Kidney epithelial cell (primary cell): ENCODE measurements around the gene KRTAP10-9. TPM values are rescaled to one million over a fixed set of nuclear protein-coding genes. Genes with fewer than 3 reads are reported as not detected.
"Not testable (repeated sequence)": the region's sequence is repeated elsewhere in the genome, so short reads cannot be mapped to it uniquely, and the experiment has no call there.

ENCODE experiments used
- DNase-seq: peaks from one replicate; pipeline ENCODE4 v3.0.0-alpha.2; 2010; ENCODE audit warnings: low read depth
- H3K27me3 ChIP-seq: 2 replicates; pipeline ENCODE4 v1.6.0; 2011; ENCODE audit warnings: low read length; ENCODE audit not compliant: control insufficient read depth, insufficient read depth
- H3K36me3 ChIP-seq: 2 replicates; pipeline ENCODE4 v1.5.1; 2011; ENCODE audit warnings: low read length; ENCODE audit not compliant: control insufficient read depth, insufficient read depth
- H3K4me3 ChIP-seq: 2 replicates; pipeline ENCODE4 v1.5.1; 2011; ENCODE audit warnings: low read depth, mild to moderate bottlenecking, control low read depth, low read length
- CTCF ChIP-seq: IDR thresholded peaks from 2 replicates; pipeline ENCODE4 v1.5.1; 2011; ENCODE audit warnings: mild to moderate bottlenecking, moderate library complexity, low read length, control low read depth, inconsistent platforms; ENCODE audit not compliant: insufficient read depth, poor library complexity, severe bottlenecking
- total RNA-seq: library from RNA; depleted of rRNA; stranded (reverse); fragments of >200 nt; gene quantifications from 2 replicates; pipeline ENCODE4 v1.2.3, GENCODE V29; 2015

The KRTAP10-9 gene
- total RNA-seq, 1 donor from 2014 or later: not detected

DNA sequence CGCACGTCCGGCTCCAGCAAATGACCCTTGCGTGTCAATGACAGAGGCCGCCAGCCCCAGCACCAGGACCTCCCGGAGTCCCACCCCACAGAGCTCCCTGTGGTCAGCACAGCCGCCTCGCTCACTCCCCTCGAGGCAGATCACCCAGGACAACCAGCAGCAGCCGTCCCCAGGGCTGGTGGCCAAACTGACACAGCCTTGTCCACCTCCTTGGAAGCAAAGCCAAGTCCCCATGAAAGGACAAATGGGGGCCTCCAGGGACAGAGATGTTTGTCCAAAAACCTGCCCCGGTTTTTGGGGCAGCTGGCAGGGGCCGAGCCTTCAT, 12.4 kb downstream of the KRTAP10-9 start:
- DNase-seq: no peak

GRCh38 chr21:44640761-44641160, 13.9 kb downstream of the KRTAP10-9 start:
- DNase-seq: no peak
- H3K36me3 ChIP-seq: no peaks in the 10 kb centered on the region
- no peak overlapping the region for H3K4me3 ChIP-seq
- no peak for TF ChIP-seq CTCF
- peaks cover 3% of the 10 kb centered on the region for H3K27me3 ChIP-seq

More for the DNA sequence above, 12.4 kb downstream of the KRTAP10-9 start:
- Histone ChIP-seq H3K36me3 (no peaks in the 10 kb centered on the region), H3K27me3 (peaks cover 3% of the 10 kb centered on the region), H3K4me3 (no peak overlapping the region)
- no peak for TF ChIP-seq CTCF

- Histone ChIP-seq H3K4me3 (no peak overlapping the region), H3K27me3 (no peaks in the 10 kb centered on the region), H3K36me3 (no peaks in the 10 kb centered on the region)
- no peak for TF ChIP-seq CTCF
- no peak for DNase-seq
Observed at GRCh38 chr21:44643741-44644310, 16.9 kb downstream of the KRTAP10-9 start.

- no peak for DNase-seq
- Histone ChIP-seq H3K27me3 (no peaks in the 10 kb centered on the region), H3K4me3 (no peak overlapping the region), H3K36me3 (no peaks in the 10 kb centered on the region)
- no peak for TF ChIP-seq CTCF
Observed at GRCh38 chr21:44644878-44645277, 18.0 kb downstream of the KRTAP10-9 start.

DNA sequence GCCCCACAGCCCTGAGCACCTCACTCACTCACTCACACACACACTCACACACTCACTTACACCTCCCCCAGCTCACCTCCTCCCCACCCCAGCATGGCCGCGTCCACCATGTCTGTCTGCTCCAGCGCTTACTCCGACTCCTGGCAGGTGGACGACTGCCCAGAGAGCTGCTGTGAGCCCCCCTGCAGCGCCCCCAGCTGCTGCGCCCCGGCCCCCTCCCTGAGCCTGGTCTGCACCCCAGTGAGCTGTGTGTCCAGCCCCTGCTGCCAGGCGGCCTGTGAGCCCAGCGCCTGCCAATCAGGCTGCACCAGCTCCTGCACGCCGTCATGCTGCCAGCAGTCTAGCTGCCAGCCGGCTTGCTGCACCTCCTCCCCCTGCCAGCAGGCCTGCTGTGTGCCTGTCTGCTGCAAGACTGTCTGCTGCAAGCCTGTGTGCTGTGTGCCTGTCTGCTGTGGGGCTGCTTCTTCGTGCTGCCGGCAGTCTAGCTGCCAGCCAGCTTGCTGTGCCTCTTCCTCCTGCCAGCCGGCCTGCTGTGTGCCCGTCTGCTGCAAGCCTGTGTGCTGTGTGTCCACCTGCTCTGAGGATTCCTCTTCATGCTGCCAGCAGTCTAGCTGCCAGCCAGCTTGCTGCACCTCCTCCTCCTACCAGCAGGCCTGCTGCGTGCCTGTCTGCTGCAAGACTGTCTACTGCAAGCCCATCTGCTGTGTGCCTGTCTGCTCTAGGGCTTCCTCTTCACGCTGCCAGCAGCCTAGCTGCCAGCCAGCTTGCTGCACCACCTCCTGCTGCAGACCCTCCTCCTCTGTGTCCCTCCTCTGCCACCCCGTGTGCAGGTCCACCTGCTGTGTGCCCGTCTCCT, 19.7 kb downstream of the KRTAP10-9 start, which contains the start of gene KRTAP10-11:
Gene KRTAP10-11 (plus strand): TSS at position 49 of the 856 bp plus-strand sequence. CDS start 45 bp downstream, at position 94.
- H3K4me3 ChIP-seq, H3K27me3 ChIP-seq, H3K36me3 ChIP-seq, DNase-seq: not testable (repeated sequence)

DNA sequence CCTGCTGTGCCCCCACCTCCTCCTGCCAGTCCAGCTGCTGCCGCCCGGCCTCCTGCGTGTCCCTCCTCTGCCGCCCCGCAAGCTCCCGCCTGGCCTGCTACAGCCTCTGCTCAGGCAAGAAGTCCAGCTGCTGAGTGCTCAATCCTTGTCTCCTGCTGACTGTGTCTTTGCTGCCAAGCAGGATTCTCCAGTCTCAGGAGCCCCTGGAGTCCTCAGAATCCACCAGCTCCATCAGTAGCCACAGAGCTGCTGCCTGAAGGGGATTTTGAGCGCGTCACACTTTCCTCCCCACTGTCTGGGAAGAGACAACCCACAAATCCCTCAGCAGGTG, 20.3 kb downstream of the KRTAP10-9 start:
- no peak for DNase-seq
- Histone ChIP-seq H3K4me3 (no peak overlapping the region), H3K36me3 (no peaks in the 10 kb centered on the region), H3K27me3 (no peaks in the 10 kb centered on the region)
- TF ChIP-seq CTCF: no peak
